ENCODE results near the gene PWWP2A. TPM values are rescaled to one million over a fixed set of nuclear protein-coding genes. Genes with fewer than 3 reads are reported as not detected.
"Not testable (repeated sequence)": the region's sequence is repeated elsewhere in the genome, so short reads cannot be mapped to it uniquely, and the experiment has no call there.

Gene PWWP2A
- polyA plus RNA-seq, 2 of the 4 experiments (the other 2 are of a cell fraction): 9.0 to 10.9 TPM

- no peak; a peak in 1 of 6 replicates for ATAC-seq
- FAIRE-seq: no peak
Observed at GRCh38 chr5:160071916-160072315, 47.3 kb downstream of the PWWP2A start.

GRCh38 chr5:160071516-160071915 is 47.7 kb downstream of the PWWP2A start:
- Histone ChIP-seq H3K4me2 (no peak overlapping the region), H3K9me3 (no peaks in the 10 kb centered on the region), H3K4me1 (no peaks in the 10 kb centered on the region), H3K4me3 (no peak overlapping the region), H3K27ac (no peak overlapping the region)
- CTCF ChIA-PET: interaction anchor here (1.2 to 4.1 kb wide), 3 partner anchors 9 to 274 kb away, joined by 4 to 24 read pairs (median 12); no protein-coding TSS in a partner anchor
- ATAC-seq: no peak
- no peak for FAIRE-seq
- WGBS (ENCODE audit: missing lambda C conversion rate): 88% methylated on average over 8 of the region's 8 CpGs
- TF ChIP-seq CBX8 (IDR thresholded peaks at IDR 0.05) (no peak), SMC3 (IDR thresholded peaks at IDR 0.05) (no peak), TP53 (CRISPR knock-in tag; IDR thresholded peaks at IDR 0.05) (no peak), NFE2L2 (conservative IDR thresholded peaks at IDR 0.05; ENCODE audit: low read length) (no peak), USF2 (IDR thresholded peaks at IDR 0.05) (no peak), ZFP36 (IDR thresholded peaks at IDR 0.05; ENCODE audit: borderline replicate concordance, partially characterized antibody) (no peak), RARB (CRISPR knock-in tag; IDR thresholded peaks at IDR 0.05) (no peak), PHF8 (IDR thresholded peaks at IDR 0.05; ENCODE audit: borderline replicate concordance, low read depth) (no peak), ESRRA (IDR thresholded peaks at IDR 0.05; ENCODE audit: borderline replicate concordance, low read length) (no peak), EP300 (IDR thresholded peaks at IDR 0.05) (no peak), FOXS1 (CRISPR knock-in tag; IDR thresholded peaks at IDR 0.05) (no peak), FOSL2 (IDR thresholded peaks at IDR 0.05) (no peak), FOSL2 (CRISPR knock-in tag; IDR thresholded peaks at IDR 0.05) (no peak), JUN (IDR thresholded peaks at IDR 0.05) (no peak), RNF2 (IDR thresholded peaks at IDR 0.05; ENCODE audit: borderline replicate concordance, low read depth) (no peak), MAX (IDR thresholded peaks at IDR 0.05) (no peak), SREBF2 (IDR thresholded peaks at IDR 0.05) (no peak), CBX2 (IDR thresholded peaks at IDR 0.05; ENCODE audit: borderline replicate concordance, low read depth) (no peak), HMGXB4 (CRISPR knock-in tag; IDR thresholded peaks at IDR 0.05; ENCODE audit: borderline replicate concordance) (no peak), RCOR1 (IDR thresholded peaks at IDR 0.05; ENCODE audit: low read depth, low read length) (no peak), HOXA7 (CRISPR knock-in tag; IDR thresholded peaks at IDR 0.05) (no peak)
- no peak for DNase-seq (ENCODE audit: low read depth in 1 of 2, low spot score in 1 of 2)
- POLR2A ChIA-PET: interaction anchor here (0.8 kb wide), 1 partner anchor 10 kb away, joined by 3 read pairs; no protein-coding TSS in a partner anchor

More at GRCh38 chr5:160071916-160072315, 47.3 kb downstream of the PWWP2A start:
- Histone ChIP-seq H3K4me3 (no peak overlapping the region), H3K4me2 (no peak overlapping the region), H3K27ac (no peak overlapping the region), H3K9me3 (no peaks in the 10 kb centered on the region), H3K4me1 (no peaks in the 10 kb centered on the region)
- TF ChIP-seq ATOH8 (CRISPR knock-in tag; IDR thresholded peaks at IDR 0.05; ENCODE audit: low read depth): no peak
- no peak for TF ChIP-seq ELK1 (IDR thresholded peaks at IDR 0.05; ENCODE audit: low read depth, low read length)
- TF ChIP-seq EHMT2 (IDR thresholded peaks at IDR 0.05; ENCODE audit: low read depth): no peak
- no peak for TF ChIP-seq RCOR1 (IDR thresholded peaks at IDR 0.05; ENCODE audit: low read depth, low read length)
- no peak for TF ChIP-seq USF2 (IDR thresholded peaks at IDR 0.05)
- TF ChIP-seq RAD21 (conservative IDR thresholded peaks at IDR 0.05 in 1 of 2, IDR thresholded peaks at IDR 0.05 in 1 of 2): no peak
- no peak for TF ChIP-seq BCL3 (IDR thresholded peaks at IDR 0.05)
- TF ChIP-seq NFE2L2 (conservative IDR thresholded peaks at IDR 0.05; ENCODE audit: low read length): no peak
- DNase-seq (ENCODE audit: low read depth in 1 of 2, low spot score in 1 of 2): no peak
- POLR2A ChIA-PET: no interaction called here
- 98% methylated on average over 2 of the region's 2 CpGs for WGBS (ENCODE audit: missing lambda C conversion rate)
- CTCF ChIA-PET: interaction anchor here (1.1 to 4.1 kb wide), 6 partner anchors 9 to 273 kb away, joined by 3 to 24 read pairs (median 6); no protein-coding TSS in a partner anchor

GRCh38 chr5:160069120-160069519 is 50.1 kb downstream of the PWWP2A start:
- H3K4me3 ChIP-seq; POLR2A ChIA-PET; DNase-seq (ENCODE audit: low read depth in 1 of 2, low spot score in 1 of 2); ATAC-seq; H3K4me2 ChIP-seq; H3K27ac ChIP-seq; FAIRE-seq; H3K4me1 ChIP-seq; H3K9me3 ChIP-seq: not testable (repeated sequence)
- 94% methylated on average over 5 of the region's 5 CpGs for WGBS (ENCODE audit: missing lambda C conversion rate)
- CTCF ChIA-PET: interaction anchor here (0.6 to 4.1 kb wide), 4 partner anchors 11 to 276 kb away, joined by 4 to 23 read pairs (median 8); no protein-coding TSS in a partner anchor

Measured in A549 (cell line).